Left cardiac atrium (tissue), 4 donors: ENCODE measurements around the gene GRID2. TPM values are rescaled to one million over a fixed set of nuclear protein-coding genes. Genes with fewer than 3 reads are reported as not detected.

Experiments
- ATAC-seq, 2 donors: fragments of 200-7000 bp; cut with Tn5 transposase; one replicate each; pipeline ENCODE4 v1.9.1; 2020; ENCODE audit warnings: mild to moderate bottlenecking in 2 of 2, moderate library complexity in 2 of 2
- DNase-seq: peaks from one replicate; pipeline ENCODE4 v3.0.0-alpha.2; 2020
- intact Hi-C, 2 donors: fragments of 100-400 bp; cut with DNase I; formaldehyde crosslinking; loops; one replicate each; pipeline versions ENCODE4 v1.14.1 to v1.15.1; 2022 to 2023
- total RNA-seq, 2 donors: library from RNA; stranded (reverse); fragmentation: NEBNext Ultra II Directional; extraction: Animal tissue kit (Norgen Biotek cat#: 25700); gene quantifications; one replicate each; pipeline ENCODE4 v1.2.1, GENCODE V29; 2021
- donor health status: DM: no; HTN: yes; CAD: no.
- donor health status: DM: no; HTN: yes; CAD: no; lungs with severe emphysema.
- donor health status: DM: yes; HTN: yes; CAD: no.
- donor health status: Dilated cardiomyopathy.

The GRID2 gene
- total RNA-seq, 2 donors from 2014 or later: 0.42 to 1.1 TPM

DNA sequence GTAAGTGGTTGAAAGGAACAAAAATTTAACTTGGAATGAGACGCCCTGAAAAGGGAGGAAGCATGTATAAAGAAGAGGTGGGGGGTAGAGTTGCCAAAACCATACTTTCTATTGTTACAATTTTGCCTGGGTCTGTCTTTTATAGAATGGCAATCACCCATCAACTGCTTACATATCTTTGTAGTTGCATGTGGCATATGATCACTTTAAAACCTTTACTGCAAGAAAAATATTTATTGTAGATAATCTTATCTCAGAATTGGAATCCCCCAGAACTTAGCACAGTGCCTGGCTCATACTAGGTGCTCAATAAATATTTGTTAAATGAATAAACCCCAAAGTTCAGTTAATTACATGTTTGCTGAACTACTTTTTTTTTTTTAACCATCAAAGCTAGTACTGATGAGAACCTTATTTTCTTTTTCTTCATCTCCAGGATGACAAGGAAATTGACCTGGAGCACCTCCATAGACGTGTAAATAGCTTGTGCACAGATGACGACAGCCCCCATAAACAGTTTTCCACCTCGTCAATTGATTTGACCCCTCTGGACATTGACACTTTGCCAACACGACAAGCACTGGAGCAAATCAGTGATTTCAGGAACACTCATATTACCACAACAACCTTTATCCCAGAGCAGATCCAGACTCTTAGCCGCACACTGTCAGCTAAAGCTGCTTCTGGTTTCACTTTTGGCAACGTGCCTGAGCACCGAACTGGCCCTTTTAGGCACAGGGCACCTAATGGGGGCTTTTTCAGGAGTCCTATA lies 1468.1 kb downstream of the GRID2 start:
- no peak for DNase-seq
- intact Hi-C loops: no loop called here
- ATAC-seq: no peak

DNA sequence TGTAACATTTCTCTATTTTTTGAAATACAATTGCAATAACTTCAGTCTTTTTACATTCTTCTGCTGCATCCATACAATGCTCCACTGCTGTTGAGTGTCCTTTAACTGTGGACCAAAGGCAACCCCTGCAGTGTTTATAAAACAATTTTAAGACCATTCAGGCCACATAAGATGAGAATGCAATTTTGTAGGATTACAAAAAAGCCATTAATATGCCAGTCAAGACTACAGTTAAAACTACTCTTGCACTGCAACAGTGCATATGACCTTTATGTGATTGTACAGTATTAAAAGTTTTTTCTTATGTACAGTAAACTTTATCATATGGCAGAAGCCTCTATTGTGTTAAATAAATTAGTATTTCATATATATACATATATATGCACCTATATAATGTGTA lies 1469.1 kb downstream of the GRID2 start:
- no peak for DNase-seq
- intact Hi-C loops: no loop called here
- no peak for ATAC-seq

DNA sequence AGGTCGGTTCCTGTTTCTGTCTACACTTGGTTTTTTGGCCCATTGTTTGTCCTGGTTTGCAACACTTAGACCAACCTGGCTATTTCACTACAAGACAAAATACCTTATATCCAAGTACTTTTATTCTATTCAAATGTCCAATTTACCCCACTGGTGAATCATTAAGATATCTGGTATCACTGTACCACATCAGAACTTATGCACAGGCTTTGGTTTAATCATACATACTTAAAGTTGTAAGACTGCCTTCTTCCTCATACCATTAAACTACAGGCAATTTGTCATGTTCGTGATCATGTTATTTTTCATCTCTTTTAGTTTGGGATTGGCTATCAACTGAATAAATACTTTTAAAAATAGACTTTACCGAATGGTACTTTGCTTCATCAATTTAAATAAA lies 1471.8 kb downstream of the GRID2 start:
- no peak for DNase-seq

DNA sequence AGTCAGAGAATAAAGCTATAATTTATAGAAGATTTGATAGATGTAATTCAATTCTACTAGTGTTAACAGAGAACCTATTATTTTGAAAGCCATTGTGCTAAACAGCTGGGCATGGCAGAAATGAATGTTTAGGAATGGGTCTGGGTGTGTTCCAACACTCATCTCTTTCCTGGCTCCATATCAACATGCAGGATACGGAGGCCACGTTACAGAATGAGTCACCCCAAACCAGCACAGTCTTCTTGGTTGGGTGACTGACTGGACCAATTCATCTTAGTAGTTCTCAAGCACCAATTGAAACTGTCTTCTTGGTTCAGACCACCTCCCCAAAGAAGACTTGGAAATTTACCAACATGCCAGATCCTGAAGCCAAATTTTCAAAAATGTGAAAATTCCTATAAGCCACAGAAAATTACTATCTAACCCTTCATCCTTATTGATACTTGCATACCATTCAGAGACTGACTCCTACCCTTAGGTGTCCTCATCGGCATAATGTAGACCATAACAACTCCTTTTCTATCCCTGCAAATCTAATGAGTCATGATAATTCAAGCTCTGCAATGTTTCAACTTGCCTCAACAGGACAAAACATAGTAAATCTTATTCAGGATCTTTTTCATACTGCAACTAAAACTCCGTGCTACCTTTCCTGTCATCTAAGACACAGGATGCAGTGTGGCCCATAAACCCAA lies 1472.8 kb downstream of the GRID2 start:
- ATAC-seq: no peak
- intact Hi-C loops: no loop called here
- DNase-seq: no peak

More for the DNA sequence above, 1471.8 kb downstream of the GRID2 start:
- intact Hi-C loops: no loop called here
- no peak for ATAC-seq

DNA sequence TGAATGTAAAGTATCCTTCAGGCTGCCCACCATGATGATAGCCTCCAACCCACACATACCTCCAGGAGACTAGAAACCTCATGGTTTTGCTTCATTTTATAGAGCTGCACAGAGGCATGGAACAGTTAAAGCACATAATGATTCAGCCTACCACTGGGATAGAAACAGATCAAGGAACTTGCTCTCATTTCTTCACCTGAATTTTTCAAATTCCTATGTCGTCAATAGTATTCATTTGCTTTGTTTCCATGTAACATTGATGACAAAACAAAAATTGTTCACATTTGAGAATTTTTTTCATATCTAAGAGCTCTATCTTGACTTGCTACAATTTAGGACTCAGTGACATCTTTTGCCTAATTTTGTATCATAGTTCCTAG lies 1473.3 kb downstream of the GRID2 start:
- intact Hi-C loops: no loop called here
- DNase-seq (no peak), ATAC-seq (no peak)

DNA sequence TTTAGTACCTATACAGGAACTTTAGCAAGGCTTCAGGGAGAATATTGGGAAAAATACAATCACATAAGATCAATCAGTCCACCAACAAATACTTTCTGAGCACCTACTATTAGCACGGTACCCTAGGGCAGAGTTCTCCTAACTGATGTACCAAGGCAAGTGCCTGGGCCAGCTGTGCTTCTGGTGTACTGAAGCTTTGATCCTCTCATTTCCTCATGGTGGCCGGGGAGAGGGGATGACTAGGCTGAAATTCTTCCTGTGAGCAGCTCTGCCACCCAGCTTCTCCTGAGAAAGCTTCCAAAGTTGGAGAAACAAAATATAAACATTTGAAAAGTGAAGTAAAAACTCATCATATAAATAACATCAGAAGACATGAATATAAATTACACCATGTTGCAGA lies 1475.5 kb downstream of the GRID2 start:
- DNase-seq (no peak), ATAC-seq (no peak)
- intact Hi-C loops: no loop called here

DNA sequence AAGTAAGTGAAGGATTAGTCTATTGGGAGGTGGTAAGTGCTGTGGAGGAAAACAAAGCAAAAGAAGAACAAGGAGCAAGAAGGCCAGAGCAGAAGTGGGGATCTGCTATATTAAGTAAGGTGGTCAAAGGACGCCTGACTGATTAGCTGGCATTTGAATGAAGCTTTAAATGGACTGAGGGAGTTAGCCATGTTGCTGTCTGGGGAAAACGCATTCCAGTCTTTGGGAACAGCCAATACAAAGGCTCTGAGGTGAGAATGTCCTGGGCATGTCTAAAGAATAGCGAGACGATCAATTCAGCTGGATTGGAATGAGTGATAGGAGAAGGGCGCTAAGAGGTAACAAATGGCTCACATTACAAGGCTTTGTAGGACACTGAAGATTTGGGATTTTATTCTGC lies 1476.3 kb downstream of the GRID2 start:
- DNase-seq (no peak), ATAC-seq (no peak)
- intact Hi-C loops: no loop called here

DNA sequence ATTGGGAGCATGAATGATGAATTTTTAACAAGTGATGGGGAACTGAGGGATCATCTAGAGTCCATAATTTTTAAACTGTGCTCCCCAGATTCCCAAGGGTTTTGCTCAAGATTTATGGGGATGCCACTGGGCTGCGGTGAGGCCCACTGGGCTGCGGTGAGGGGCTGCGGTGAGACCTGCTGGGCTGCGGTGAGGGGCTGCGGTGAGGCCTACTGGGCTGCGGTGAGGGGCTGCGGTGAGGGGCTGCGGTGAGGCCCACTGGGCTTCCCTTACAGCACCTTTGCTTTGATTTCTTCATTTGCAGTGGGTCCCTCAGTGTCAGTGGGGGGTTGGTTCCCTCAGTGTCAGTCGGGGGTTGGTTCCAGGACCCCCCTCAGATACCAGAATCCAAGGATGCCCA lies 1477.4 kb downstream of the GRID2 start:
- DNase-seq (no peak), ATAC-seq (no peak)
- intact Hi-C loops: no loop called here

DNA sequence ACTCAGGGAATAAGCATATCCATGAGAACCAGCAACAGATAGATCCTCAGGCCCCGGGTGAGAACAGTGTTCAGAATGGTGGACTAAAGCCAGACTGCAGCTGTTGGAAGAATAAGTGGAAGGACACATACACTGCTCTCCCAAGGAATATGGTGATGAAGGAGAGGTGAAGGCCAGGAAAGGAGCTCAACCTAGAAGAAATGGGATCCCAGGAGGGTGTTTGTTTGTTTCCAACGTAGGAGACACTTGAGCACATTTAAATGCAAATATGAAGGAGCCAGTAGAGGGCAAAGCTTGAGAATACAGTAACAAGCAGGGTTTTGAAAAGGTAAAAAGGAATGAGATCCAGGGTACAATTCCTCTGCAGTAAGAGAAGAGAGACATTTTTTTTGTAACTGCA lies 1482.4 kb downstream of the GRID2 start:
- no peak for DNase-seq
- no peak for ATAC-seq
- intact Hi-C loops: no loop called here

DNA sequence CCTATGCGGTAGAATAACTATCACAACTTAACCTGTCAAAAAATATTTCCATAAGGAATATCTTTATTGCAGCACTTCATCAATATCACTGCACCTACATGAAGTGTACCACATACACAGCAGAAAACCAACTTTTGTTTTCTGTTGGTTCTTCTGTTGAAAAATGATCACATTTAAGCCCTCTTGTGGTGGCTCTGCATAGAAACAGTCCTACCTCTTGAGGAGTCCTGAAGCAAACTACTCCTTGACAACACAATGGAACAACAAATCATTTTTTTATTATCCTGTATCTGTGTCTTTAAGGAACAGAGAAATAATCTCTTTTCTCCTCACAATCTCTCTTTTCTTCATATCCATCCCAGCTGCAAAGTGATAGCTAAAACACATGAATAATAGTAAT lies 1484.9 kb downstream of the GRID2 start:
- intact Hi-C loops: no loop called here
- no peak for ATAC-seq
- no peak for DNase-seq

DNA sequence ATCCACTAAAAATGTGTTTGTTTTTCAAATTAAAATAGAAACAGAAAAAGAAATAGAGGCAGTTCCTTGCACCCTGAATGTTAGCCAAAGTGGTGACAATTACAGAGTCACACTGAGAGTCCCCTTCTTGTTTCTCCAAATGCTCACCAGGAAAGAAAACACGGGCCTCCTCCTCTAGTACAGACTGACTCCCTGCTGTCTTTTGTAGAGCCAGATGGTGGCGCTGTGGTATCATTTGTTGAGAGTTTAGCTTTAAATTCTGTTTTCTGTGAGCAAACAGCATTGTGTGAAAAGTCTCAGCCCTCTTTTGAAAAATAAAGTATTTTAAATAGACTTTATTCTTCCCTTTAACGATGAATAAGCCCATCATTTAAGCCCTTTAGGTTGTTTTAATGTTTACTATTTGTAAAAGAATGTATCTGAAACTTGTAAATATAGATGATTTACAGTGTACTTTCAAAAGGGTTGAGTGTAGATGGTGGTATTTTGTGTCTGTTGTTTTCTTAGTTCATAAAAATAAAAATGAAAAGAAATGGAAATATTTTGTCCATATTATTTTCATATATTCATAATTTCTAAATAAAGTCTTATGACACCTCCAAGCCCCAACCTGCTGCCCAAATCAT lies 1487.9 kb downstream of the GRID2 start:
- DNase-seq: peak; percentile 35
- intact Hi-C loops: loop anchor here (2.0 to 5.0 kb wide), 3 partner anchors 335 to 466 kb away; no protein-coding TSS in a partner anchor
- peak; percentile 59 to 68 for ATAC-seq

DNA sequence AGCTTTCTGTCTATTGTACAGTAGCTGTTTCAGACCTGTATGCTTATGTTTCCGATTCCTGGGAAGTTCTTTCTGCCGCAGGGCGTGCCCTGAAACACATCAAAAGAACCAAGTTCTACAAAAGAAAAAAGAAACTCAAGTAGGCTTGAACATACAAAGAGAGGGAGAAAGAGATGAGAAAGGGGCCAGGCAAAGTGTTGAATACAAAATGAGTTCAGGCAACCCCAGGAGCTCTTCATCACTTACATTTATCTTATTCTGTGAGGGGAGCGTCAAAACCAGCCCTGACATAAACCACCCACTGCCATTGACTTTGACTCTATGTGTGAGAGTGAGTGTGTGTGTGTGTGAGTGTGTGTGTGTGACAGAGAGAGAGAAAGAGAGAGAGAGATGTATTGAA lies 1498.3 kb downstream of the GRID2 start:
- DNase-seq: no peak
- no peak for ATAC-seq
- intact Hi-C loops: no loop called here

DNA sequence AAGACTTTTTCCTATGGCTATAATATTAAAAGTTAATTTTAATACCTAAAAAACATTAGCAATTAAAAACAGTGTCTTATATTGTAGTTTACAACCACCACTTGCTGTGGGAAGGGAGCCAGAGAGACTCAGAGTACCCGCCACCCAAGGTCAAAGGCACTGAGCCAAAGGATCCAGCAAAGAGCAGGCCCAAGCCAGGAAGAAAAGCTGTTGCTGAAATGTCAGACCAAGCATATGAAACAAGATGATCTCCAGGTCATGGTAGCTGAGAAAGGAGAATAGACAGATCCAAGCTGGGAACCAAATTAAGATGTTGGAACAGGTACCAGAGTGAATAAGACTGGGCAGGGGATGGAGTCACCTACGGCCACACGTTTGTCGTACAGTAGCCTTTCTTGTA lies 1506.0 kb downstream of the GRID2 start:
- intact Hi-C loops: no loop called here
- DNase-seq (peak; percentile 57), ATAC-seq (peak; percentile 71 to 88)

DNA sequence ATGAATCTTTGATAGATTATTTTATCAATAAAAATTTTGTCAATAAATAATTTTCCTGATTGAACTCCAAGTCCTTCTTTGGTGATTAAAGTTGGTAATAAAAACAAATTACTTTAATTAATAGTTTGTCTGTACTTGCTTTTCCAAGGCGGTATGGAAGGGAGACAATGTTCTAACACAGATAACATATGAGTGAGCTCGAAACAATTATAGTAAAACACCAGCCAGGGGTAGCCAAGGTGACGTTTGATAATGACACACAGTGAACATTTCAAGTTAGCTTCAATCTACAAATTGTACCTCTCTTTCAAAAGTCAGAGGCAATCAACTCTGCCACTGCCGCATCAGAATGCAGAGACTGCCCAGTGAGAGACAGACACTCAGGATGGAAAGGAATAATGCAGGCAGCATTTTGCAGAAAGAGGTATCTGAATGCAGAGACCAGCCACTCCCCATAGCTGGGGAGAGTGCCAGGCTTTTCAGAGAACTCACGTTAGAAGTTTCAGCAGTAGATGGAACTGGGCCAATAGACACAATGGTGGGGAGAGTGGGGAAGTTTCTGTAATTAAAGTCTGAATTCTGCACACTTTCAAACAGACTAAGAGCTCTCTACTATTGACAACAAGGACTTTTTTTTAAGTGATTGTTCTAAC lies 1506.7 kb downstream of the GRID2 start:
- peak; percentile 39 for DNase-seq

DNA sequence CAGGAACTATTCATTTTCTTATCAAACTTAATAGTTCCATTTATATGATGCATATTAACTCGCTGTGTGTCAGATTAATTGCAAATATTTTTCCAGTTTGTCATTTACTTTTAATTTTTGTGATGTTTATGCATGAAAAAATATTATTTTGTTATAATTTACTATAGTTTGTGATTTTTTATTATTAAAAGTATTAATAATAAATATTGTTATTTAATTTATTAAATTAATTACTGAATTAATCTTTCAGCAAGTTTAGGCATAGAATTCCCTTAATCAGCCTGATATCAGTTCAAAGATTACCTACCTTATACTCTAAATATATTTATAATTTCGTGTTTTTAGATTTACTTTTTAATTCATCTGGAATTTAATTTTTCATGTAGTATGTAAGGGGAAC lies 1509.3 kb downstream of the GRID2 start:
- DNase-seq (no peak), ATAC-seq (no peak)
- intact Hi-C loops: no loop called here

More for the DNA sequence above, 1506.7 kb downstream of the GRID2 start:
- intact Hi-C loops: no loop called here
- peak; percentile 53 to 80 for ATAC-seq

DNA sequence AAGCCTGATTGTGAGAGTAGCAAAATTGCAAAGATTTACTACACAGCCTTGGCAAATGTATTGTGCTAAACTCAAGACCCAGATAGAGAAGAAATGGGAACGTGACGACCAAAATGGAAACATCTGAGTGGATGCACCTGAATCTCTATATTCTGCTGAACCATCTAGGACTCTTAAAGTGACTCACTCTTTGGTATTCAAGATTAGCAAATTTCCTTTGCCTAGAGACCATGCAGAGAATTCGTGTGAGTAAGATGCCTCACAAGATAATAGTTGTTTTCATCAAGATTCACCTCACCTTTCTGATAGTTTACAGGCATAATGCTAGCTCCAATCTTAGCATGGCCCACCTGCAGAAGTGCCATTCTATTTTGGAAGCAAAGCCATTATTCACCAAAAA lies 1510.4 kb downstream of the GRID2 start:
- DNase-seq (no peak), ATAC-seq (no peak)
- intact Hi-C loops: no loop called here

DNA sequence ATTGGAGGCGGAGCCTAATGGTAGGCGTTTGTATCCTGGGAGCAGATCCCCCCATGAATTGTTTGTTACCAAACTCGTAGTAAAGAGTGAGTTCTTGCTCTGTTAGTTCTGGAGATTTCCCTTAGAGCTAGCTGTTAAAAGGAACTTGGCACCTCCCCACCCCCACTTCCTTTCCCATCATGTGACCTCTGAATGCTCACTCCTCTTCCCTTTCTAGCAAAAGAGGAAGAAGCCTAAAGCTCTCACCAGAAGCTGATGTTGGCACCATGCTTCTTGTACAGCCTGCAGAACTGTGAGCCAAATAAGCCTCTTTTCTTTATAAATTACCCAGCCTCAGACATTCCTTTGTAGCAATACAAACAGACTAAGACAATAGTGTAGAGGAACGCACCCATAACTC lies 1511.0 kb downstream of the GRID2 start:
- ATAC-seq (no peak), DNase-seq (peak; percentile 40)
- intact Hi-C loops: no loop called here
